GM12872 (cell line): Measurements from ENCODE around the gene NFKBIE.

Experiments
- TF ChIP-seq, protein P1 (sequence below): IDR thresholded peaks from 3 replicates; pipeline ENCODE4 v1.5.1; 2011; ENCODE audit warnings: low read depth, mild to moderate bottlenecking, low read length, moderate library complexity; ENCODE audit not compliant: insufficient read depth

NFKBIE gene

DNA sequence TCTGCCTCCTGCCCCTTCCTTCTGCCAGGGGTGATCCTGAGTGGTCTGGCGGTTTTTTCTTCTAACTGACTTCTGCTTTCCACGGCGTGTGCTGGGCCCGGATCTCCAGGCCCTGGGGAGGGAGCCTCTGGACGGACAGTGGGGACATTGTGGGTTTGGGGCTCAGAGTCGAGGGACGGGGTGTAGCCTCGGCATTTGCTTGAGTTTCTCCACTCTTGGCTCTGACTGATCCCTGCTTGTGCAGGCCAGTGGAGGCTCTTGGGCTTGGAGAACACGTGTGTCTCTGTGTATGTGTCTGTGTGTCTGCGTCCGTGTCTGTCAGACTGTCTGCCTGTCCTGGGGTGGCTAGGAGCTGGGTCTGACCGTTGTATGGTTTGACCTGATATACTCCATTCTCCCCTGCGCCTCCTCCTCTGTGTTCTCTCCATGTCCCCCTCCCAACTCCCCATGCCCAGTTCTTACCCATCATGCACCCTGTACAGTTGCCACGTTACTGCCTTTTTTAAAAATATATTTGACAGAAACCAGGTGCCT lies 31.7 kb downstream of the NFKBIE start:
- TF ChIP-seq, protein P1, sequence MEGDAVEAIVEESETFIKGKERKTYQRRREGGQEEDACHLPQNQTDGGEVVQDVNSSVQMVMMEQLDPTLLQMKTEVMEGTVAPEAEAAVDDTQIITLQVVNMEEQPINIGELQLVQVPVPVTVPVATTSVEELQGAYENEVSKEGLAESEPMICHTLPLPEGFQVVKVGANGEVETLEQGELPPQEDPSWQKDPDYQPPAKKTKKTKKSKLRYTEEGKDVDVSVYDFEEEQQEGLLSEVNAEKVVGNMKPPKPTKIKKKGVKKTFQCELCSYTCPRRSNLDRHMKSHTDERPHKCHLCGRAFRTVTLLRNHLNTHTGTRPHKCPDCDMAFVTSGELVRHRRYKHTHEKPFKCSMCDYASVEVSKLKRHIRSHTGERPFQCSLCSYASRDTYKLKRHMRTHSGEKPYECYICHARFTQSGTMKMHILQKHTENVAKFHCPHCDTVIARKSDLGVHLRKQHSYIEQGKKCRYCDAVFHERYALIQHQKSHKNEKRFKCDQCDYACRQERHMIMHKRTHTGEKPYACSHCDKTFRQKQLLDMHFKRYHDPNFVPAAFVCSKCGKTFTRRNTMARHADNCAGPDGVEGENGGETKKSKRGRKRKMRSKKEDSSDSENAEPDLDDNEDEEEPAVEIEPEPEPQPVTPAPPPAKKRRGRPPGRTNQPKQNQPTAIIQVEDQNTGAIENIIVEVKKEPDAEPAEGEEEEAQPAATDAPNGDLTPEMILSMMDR = no peak

DNA sequence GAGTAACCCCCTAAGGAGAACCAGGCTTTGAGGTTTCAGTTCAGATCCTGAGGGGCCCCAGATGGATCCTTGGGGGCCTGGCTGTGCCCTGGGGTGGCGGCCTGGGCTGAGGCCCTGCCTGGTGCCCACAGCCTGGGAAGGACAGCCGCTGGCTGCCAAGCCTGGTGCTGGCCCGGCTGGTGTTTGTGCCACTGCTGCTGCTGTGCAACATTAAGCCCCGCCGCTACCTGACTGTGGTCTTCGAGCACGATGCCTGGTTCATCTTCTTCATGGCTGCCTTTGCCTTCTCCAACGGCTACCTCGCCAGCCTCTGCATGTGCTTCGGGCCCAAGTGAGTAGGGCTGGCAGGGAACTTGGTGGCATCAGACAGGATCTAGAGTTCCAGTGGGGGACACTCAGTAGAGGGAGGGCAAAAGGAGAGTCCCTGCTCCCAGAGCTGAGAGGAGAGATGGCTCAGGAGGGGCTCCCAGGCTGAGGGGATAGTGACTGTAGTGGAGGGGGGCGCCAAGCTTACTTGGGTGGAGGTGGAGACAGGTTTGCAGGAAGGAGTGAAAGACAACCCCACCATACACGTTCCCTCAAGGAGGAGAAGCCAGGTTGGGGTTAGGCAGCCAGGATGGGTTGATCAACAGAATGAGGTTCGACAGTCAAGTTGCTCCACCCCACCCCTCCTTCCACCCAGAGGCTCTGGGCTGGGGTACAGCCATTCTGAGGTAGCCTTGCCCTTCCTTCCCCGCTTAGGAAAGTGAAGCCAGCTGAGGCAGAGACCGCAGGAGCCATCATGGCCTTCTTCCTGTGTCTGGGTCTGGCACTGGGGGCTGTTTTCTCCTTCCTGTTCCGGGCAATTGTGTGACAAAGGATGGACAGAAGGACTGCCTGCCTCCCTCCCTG lies 32.4 kb downstream of the NFKBIE start:
- TF ChIP-seq, protein P1 = no peak

DNA sequence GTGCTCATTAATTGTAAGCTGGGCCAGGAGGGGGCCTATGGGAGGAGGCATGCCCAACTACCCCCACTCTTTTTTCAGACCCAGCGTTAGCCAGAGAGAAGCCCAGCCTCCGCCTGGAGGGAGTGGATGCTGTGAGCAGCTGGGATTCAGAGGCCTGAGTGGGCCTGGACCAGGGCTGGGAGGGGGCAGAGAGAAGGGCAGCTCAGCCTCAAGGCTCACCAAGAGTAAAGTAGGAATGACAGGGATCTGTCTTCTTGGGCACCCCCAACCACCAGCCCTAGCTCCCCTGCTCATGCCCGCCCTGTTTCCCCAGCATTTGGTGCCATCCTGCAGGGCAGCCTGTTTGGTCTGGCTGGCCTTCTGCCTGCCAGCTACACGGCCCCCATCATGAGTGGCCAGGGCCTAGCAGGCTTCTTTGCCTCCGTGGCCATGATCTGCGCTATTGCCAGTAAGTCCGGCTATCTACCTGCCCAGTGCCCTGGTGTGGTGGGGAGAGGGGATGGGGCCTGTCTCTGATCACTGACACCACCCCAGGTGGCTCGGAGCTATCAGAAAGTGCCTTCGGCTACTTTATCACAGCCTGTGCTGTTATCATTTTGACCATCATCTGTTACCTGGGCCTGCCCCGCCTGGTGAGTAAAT lies 35.2 kb downstream of the NFKBIE start:
- TF ChIP-seq, protein P1 = no peak

DNA sequence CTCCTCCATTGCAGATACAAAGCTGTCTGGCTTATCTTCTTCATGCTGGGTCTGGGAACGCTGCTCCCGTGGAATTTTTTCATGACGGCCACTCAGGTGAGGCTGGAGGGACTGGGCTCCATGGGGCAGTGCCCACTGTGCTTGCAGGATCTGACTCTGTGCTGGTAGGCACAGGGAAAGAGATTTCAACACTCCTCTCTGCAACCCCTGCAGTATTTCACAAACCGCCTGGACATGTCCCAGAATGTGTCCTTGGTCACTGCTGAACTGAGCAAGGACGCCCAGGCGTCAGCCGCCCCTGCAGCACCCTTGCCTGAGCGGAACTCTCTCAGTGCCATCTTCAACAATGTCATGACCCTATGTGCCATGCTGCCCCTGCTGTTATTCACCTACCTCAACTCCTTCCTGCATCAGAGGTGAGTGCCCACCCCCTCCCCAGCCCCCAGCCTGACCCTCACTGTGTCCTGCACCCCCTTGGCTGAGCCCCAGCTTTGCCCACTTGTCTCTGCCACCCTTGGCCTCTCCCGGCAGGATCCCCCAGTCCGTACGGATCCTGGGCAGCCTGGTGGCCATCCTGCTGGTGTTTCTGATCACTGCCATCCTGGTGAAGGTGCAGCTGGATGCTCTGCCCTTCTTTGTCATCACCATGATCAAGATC lies 35.8 kb downstream of the NFKBIE start:
- TF ChIP-seq, protein P1 = no peak

DNA sequence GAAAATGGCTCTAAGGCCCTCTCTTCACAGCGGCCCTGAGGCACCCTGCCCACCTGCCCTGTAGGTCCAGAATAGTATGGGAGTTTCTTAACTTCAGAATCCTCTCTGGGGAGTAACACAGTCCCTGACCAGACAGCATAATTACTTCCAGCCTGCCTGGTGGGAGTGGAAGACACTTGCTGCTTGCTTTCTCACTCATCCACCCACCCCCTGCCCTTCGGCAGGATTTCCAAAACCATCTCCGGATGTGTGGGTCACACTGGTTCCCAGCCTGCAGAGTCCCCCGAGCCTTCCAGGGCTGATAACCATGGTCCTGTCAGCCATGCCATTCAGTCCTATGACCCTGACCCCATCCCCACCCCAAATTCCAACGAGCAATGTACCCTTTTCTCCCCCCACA lies 36.5 kb downstream of the NFKBIE start:
- TF ChIP-seq, protein P1 = no peak

DNA sequence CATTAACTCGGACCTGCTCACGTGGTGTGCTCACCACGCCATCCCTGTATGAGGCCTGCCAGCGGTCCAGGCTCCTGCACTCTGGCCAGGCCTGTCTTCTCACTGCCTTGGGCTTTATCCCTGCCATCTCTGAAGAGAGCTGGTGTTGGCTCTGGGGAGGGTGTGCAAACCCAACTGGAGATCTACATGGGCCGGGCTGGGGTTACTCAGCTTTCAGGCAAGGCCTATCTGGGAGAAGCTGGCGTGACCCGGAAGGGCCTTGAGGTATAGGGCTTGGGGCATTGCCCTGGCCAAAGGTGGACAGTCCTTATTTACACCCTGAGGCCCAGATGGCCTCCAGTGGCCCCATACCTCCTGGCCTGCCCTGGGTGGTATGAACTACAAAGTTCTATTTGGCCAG lies 36.9 kb downstream of the NFKBIE start:
- TF ChIP-seq, protein P1 = no peak

DNA sequence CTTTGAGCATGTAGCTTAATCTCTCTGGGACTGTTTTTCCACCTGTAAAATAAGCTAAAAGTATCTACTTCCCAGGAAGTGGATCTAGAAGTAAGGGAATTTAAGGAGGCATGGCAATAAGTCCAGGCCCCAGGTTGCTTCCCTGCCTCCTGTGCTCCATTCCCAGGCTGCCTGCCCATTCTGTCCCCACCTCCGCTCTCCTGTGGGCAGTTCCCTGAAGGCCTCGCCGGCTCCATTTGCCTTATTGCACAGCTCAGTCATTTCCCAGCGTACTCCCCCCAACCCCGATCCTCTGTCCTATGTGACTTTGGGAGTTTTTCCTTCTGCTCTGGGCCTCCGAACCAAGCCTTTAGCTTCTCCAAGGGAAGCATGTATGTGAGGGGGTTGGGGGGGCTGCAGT lies 37.3 kb downstream of the NFKBIE start:
- TF ChIP-seq, protein P1 = no peak
